Dendritic cell treated with granulocyte-macrophage colony-stimulating factor and Interleukin-4, amounts not matched to agents 40 ng/mL and 50 ng/mL, for 4 days (primary cell): ENCODE measurements around the gene MALRD1.

Experiments
- H3K27ac Mint-ChIP-seq: one replicate; pipeline ENCODE4 v1.8.0; 2022; ENCODE audit warnings: mild to moderate bottlenecking, mixed read lengths
- H3K27me3 Mint-ChIP-seq: one replicate; pipeline ENCODE4 v1.8.0; 2022; ENCODE audit warnings: mild to moderate bottlenecking, mixed read lengths
- H3K36me3 Mint-ChIP-seq: one replicate; pipeline ENCODE4 v1.8.0; 2022; ENCODE audit warnings: low read depth, mixed read lengths
- H3K4me1 Mint-ChIP-seq: one replicate; pipeline ENCODE4 v1.8.0; 2022; ENCODE audit warnings: low read depth, mixed read lengths
- H3K4me3 Mint-ChIP-seq: one replicate; pipeline ENCODE4 v1.8.0; 2022; ENCODE audit warnings: mild to moderate bottlenecking, moderate library complexity, mixed read lengths
- H3K9me3 Mint-ChIP-seq: one replicate; pipeline ENCODE4 v1.8.0; 2022; ENCODE audit warnings: mixed read lengths
- intact Hi-C: fragments of 100-400 bp; cut with micrococcal nuclease; formaldehyde crosslinking; loops from one replicate; pipeline ENCODE4 v1.15.0; 2022

Gene MALRD1

DNA sequence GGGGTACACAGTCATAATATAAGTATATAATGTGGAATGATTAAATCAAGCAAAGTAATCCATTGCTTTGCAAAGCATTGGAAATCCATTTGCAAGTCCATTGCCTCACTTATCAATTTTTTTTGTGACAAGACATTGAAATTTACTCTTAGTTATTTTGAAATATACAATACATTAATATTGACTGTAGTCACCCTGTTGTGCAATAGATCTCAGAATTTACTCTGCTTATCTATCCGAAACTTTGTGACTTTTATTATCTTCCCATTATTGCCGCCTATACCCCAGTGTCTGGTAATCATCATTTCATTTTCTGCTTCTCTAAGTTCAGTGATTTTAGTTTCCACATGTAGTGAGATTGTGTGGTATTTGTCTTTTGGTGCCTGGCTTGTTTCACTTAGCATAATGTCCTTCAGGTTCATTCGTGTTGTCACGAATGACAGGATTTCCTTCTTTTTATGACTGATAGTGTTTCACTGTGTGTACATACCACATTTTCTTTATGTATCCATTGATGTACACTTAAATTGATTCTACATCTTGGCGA is 5.8 kb downstream of the MALRD1 start:
- Mint-ChIP-seq H3K4me3 (no peak overlapping the region), H3K4me1 (no peaks in the 10 kb centered on the region), H3K27ac (no peak overlapping the region), H3K27me3 (no peaks in the 10 kb centered on the region), H3K9me3 (no peaks in the 10 kb centered on the region), H3K36me3 (no peaks in the 10 kb centered on the region)
- intact Hi-C loops, result no loop called here

DNA sequence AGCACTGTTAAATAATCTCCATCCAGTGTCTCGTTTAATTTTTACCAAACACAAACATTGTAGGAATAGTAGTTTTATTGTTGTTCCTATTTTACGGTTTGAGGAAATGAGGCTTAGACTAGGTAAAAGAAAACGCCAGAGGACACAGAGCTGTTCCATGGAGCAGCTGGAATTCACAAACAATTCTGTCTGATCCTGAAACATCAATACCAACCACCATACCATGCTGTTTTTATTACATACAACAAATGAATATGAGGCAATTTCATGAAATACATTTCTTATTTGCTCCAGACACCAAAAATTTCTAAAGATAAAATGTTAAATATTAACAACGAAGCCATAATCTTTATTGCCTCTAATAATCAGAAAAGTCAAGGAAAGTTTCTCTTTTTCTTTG is 9.4 kb downstream of the MALRD1 start:
- Mint-ChIP-seq H3K4me3 (no peak overlapping the region), H3K9me3 (peaks cover 26% of the 10 kb centered on the region), H3K4me1 (no peaks in the 10 kb centered on the region), H3K27ac (no peak overlapping the region), H3K36me3 (no peaks in the 10 kb centered on the region), H3K27me3 (no peaks in the 10 kb centered on the region)
- intact Hi-C loops, result no loop called here

DNA sequence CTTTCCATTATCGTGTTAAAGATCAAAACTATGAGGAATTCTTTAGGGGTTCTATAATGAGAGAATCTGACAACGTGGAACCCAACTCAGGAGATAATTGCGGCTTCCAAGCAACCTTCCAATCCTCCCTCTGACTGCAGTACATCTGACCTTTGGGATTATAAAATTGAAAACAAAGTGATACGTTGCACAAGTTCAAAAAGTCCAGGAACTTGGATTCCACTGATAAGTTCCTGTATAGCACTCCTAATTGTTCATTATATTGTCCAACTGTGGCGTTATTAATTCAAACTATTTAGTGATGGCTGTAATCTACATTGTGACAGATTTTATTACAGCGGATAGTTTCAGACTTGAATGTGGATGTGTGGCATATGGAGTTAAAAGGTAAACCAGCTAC is 15.4 kb downstream of the MALRD1 start:
- Mint-ChIP-seq H3K27ac (no peak overlapping the region), H3K27me3 (no peaks in the 10 kb centered on the region), H3K36me3 (no peaks in the 10 kb centered on the region), H3K9me3 (peaks cover 26% of the 10 kb centered on the region), H3K4me3 (no peak overlapping the region), H3K4me1 (no peaks in the 10 kb centered on the region)
- intact Hi-C loops, result no loop called here

DNA sequence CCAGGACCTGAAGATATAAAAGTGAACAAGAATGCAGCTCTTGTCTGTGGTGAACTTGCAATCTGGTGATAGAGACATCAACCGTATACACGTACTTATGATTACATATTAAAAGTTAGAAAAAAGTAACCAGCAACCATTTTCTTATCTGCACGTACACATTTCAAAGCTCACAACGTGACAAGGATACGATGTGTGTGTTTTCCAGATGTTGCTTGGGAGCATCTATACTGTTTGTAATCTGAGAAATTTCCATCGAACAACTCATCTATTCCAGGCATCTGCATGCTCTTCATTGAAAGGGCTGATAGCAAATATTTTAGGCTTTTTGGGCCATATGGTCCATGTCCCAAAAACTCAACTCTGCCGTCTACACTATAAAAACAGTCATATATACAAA is 23.3 kb downstream of the MALRD1 start:
- Mint-ChIP-seq H3K27me3 (no peaks in the 10 kb centered on the region), H3K27ac (no peak overlapping the region)

DNA sequence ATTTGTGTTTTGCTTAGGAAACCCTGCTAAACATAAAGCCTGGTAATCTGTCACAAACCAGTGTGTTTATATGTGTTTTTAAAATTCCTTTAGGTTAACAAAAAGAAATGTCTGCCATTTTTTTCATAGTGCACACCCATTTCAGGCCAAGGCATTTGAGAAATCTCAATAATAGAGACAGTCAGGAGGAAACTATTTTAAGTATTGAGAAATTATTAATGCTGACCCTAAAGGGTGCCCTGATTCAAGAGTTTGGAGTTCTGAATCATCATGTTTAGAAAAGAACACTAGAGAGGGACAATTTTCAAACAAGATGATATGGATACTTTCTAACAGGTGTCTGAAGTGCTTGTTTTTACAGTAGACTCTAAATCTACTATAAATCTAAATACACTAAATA is 28.7 kb downstream of the MALRD1 start:
- no peak overlapping the region for H3K27ac Mint-ChIP-seq
- no peaks in the 10 kb centered on the region for H3K4me1 Mint-ChIP-seq
- peaks cover 47% of the 10 kb centered on the region for H3K9me3 Mint-ChIP-seq
- H3K36me3 Mint-ChIP-seq, result no peaks in the 10 kb centered on the region
- intact Hi-C loops, result no loop called here
- H3K27me3 Mint-ChIP-seq, result no peaks in the 10 kb centered on the region
- H3K4me3 Mint-ChIP-seq, result no peak overlapping the region

More for the DNA sequence above, 23.3 kb downstream of the MALRD1 start:
- Mint-ChIP-seq H3K36me3 (no peaks in the 10 kb centered on the region), H3K4me3 (no peak overlapping the region), H3K9me3 (peaks cover 16% of the 10 kb centered on the region), H3K4me1 (no peaks in the 10 kb centered on the region)
- intact Hi-C loops, result no loop called here

DNA sequence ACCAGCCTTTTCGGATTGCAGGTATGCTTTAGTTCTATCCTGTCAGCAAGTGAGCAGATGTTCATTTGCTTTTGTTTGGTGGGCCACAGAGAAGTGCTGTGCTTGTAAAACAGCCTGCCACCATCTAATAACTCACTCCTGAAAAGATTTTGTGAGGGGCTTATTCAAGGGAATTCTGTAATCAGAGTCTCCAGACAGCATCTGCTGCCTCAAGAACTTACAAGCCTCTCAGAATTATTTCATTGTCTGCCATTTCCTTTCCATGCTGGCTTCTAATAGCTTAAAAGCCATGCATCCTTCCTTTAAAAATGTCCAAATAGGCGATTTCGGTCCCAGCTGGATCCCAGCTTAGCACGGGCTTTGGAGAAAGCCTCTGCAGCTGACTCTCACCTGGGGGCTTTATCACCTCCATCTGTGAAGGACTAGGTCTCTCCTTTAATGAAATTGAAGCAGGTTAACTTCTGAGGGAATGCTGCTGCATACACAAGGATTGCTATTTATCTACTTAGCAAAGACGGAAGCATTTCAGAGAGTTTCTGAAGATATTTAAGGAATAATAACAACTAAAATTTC is 48.0 kb downstream of the MALRD1 start:
- Mint-ChIP-seq H3K36me3 (no peaks in the 10 kb centered on the region), H3K9me3 (peaks cover 38% of the 10 kb centered on the region), H3K27me3 (no peaks in the 10 kb centered on the region), H3K4me1 (no peaks in the 10 kb centered on the region), H3K4me3 (no peak overlapping the region), H3K27ac (no peak overlapping the region)
- intact Hi-C loops, result no loop called here

DNA sequence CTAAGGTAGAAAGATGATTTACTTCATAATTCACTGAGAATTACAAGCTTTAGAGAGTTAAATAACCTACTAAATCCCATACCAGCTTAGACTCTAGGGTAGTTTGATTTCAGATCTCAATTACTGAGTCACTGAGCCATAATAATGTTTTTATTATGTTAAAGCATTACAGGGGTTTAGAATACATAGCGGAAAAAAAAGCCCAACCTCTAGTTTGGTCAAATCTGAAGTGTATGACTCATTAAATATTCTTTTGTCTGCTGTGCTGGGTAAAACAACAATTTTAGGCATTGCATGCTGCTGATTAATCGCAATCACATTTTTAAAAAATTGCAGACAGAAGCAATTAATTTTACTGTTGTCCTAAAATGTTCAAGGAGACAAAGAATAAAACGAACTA is 48.5 kb downstream of the MALRD1 start:
- no peak overlapping the region for H3K27ac Mint-ChIP-seq
- no peaks in the 10 kb centered on the region for H3K27me3 Mint-ChIP-seq
- H3K9me3 Mint-ChIP-seq, result peaks cover 38% of the 10 kb centered on the region
- H3K4me1 Mint-ChIP-seq, result no peaks in the 10 kb centered on the region
- no peaks in the 10 kb centered on the region for H3K36me3 Mint-ChIP-seq
- no peak overlapping the region for H3K4me3 Mint-ChIP-seq
- intact Hi-C loops, result no loop called here

DNA sequence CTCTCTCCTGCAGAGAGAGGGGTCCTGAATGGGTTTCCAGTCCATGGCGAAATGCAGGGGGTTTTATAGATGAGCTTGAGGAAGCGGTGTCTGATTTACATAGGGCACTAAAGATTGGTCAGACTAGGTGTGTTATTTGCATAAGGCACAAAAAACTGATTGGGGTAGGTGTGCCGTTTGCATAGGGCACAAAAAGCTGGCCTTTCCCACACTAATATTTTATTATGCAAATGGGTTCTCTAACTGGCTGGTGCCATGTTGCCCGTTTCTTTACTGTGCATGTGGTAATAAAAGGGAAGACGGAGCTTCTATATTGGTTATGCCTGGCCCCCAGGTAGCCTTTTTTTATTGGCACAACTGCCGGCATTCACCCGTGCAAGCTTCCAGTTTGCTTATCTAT is 50.2 kb downstream of the MALRD1 start:
- Mint-ChIP-seq H3K4me1 (no peaks in the 10 kb centered on the region), H3K36me3 (no peaks in the 10 kb centered on the region), H3K27ac (no peak overlapping the region), H3K9me3 (peaks cover 38% of the 10 kb centered on the region), H3K27me3 (no peaks in the 10 kb centered on the region), H3K4me3 (no peak overlapping the region)
- intact Hi-C loops, result no loop called here

DNA sequence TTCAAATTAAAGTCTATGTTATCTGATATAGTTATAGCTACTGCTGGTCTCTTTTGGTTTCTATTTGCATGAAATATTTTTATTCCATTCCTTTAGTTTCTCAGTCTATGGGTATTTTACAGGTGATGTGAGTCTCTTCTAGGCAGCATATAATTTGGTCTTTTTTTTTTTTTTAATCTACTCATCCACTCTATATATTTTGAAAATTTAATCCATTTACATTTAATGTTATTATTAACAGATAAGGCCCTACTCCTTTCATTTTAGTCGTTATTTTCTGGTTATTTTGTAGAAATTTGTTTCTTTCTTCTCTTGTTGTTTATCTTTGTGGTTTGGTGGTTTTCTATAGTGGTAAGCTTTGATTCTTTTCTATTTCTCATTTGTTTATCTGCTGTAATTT is 58.8 kb downstream of the MALRD1 start:
- no peaks in the 10 kb centered on the region for H3K4me1 Mint-ChIP-seq
- intact Hi-C loops, result no loop called here
- H3K27ac Mint-ChIP-seq, result no peak overlapping the region
- H3K36me3 Mint-ChIP-seq, result no peaks in the 10 kb centered on the region
- no peaks in the 10 kb centered on the region for H3K27me3 Mint-ChIP-seq
- peaks cover 58% of the 10 kb centered on the region for H3K9me3 Mint-ChIP-seq
- H3K4me3 Mint-ChIP-seq, result no peak overlapping the region

DNA sequence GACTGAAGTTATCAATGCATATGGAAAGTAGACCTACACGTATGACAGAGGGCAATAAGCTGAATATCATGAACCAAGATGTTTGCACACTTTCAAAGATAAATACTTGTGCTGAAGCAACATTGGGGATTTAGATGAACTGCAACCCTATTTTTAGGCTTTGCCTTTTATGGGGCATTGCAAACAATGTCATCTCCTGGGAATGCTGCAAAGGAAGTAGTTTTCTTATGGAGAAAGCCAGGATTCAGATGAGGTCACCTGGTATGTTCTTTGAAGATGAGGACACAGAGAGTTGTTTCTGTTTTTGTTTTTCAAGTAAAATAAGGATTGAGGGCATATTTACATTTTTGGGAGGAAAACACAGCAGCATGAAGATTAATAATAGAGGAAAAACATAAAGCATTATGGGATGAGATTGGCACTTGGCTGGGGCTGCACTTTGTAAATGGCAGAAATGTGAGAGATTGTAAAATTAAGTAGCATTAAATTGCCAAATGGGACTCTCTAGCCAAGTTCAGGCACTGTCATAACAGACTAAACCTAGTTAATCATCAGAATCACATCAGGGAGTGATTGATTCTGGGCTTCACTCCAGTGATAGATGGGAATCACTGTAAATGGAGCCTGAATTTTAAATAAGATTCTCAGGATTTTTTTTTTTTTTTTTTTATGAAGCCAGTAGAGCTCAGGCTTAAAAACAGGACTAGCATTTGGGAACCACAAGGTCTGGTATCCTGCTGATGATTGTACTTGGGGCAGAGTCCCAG is 63.1 kb downstream of the MALRD1 start:
- H3K27ac Mint-ChIP-seq, result no peak overlapping the region
- no peaks in the 10 kb centered on the region for H3K27me3 Mint-ChIP-seq
- no peak overlapping the region for H3K4me3 Mint-ChIP-seq
- H3K36me3 Mint-ChIP-seq, result no peaks in the 10 kb centered on the region
- no peaks in the 10 kb centered on the region for H3K4me1 Mint-ChIP-seq
- H3K9me3 Mint-ChIP-seq, result peaks cover 67% of the 10 kb centered on the region
- intact Hi-C loops, result no loop called here

DNA sequence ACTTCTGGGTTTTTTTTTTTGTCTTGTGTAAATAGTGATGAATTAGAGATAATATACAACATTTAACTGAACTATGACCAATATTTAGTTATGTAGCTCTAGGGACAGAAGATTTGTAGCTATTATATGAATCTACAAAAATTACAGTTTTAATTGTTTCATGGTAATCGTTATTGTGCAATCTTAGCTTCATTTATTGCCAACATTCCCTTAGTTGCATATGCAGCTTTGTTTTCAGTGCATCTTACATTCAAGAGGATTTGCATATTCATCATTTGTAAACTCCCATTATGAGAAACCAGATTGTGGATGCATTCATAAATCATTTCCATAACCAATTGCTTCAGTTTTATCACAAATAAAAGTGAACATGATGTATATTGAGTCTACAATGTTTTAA is 68.8 kb downstream of the MALRD1 start:
- H3K4me3 Mint-ChIP-seq, result no peak overlapping the region
- H3K4me1 Mint-ChIP-seq, result no peaks in the 10 kb centered on the region
- H3K27ac Mint-ChIP-seq, result no peak overlapping the region
- peaks cover 50% of the 10 kb centered on the region for H3K9me3 Mint-ChIP-seq
- no peaks in the 10 kb centered on the region for H3K27me3 Mint-ChIP-seq
- intact Hi-C loops, result no loop called here
- no peaks in the 10 kb centered on the region for H3K36me3 Mint-ChIP-seq

DNA sequence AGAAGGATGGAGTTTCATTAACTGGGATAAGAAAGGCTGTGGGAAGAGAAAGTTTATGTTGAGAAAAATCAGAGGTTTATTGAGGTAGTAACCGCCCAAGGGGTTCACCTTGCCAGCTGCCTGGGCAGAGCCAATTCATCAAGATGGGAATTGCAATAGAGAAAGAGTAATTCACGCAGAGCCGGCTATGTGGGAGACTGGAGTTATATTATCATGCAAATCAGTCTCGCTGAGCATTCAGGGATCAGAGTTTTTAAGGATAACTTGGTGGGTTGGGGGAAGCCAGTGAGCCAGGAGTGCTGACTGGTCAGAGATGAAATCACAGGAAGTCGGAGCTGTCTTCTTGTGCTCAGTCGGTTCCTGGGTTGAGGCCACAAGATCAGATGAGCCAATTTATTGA is 70.6 kb downstream of the MALRD1 start:
- intact Hi-C loops, result no loop called here
- Mint-ChIP-seq H3K36me3 (no peaks in the 10 kb centered on the region), H3K9me3 (peaks cover 36% of the 10 kb centered on the region), H3K27me3 (no peaks in the 10 kb centered on the region), H3K4me1 (no peaks in the 10 kb centered on the region), H3K4me3 (no peak overlapping the region), H3K27ac (no peak overlapping the region)

DNA sequence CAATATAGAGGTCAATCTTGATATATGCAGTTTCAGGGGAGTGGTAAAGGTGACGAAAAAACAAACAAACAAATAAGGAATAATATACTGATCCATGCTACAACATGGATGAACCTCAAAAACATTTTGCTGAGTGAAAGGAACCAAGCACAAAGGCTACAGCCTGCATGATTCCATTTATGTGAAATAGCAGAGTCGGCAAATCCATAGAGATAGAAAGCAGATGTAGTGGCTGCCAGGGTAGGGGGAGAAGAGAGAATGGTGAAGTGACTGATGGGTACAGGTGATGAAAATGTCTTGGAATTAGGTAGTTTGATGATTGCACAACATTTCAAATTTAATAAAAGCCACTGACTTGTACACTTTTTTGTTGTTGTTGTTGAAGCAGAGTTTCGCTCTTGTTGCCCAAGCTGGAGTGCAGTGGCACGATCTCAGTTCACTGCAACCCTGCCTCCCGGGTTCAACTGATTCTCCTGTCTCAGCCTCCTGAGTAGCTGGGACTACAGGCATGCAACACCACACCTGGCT is 71.8 kb downstream of the MALRD1 start:
- no peak overlapping the region for H3K4me3 Mint-ChIP-seq
- no peak overlapping the region for H3K27ac Mint-ChIP-seq
- H3K27me3 Mint-ChIP-seq, result no peaks in the 10 kb centered on the region
- peaks cover 36% of the 10 kb centered on the region for H3K9me3 Mint-ChIP-seq
- H3K36me3 Mint-ChIP-seq, result no peaks in the 10 kb centered on the region
- no peaks in the 10 kb centered on the region for H3K4me1 Mint-ChIP-seq
- intact Hi-C loops, result no loop called here

DNA sequence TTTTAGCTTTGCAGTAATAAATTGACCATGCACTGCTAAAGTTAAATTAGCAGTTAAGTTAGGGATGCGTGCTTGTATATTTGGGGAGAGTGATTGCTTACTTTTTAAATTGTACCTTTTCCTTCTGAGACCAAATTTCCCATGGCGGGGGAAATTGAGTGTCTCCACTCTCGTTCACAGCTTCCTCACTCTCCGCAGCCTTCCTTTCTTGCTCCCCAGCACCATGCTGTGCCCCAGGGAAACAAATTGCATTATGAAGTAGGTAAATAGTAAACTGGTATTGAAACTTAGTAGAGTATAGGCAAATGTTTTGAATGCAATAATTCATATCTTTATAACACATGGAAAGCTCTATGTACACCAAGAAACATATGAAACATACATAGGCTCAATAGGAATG is 85.4 kb downstream of the MALRD1 start:
- Mint-ChIP-seq H3K36me3 (no peaks in the 10 kb centered on the region), H3K27me3 (no peaks in the 10 kb centered on the region), H3K9me3 (peaks cover 8% of the 10 kb centered on the region), H3K4me1 (no peaks in the 10 kb centered on the region), H3K4me3 (no peak overlapping the region), H3K27ac (no peak overlapping the region)
- intact Hi-C loops, result no loop called here
